Peyer's patch (tissue), 4 donors: ENCODE results near the gene FAM32A.

Experiments
- POLR2A ChIP-seq, 2 donors: fragments of 450-650 bp; IDR thresholded peaks; one replicate each; pipeline ENCODE4 v1.5.1; 2017; ENCODE audit warnings: antibody characterized with exemption in 2 of 2, mild to moderate bottlenecking in 2 of 2, moderate library complexity in 2 of 2
- TF ChIP-seq, protein P1 (sequence below), 6 experiments: fragments of 450-650 bp in 4 of 6; fragments of 200-600 bp in 2 of 6; sonication (generic) in 1 of 6; IDR thresholded peaks; one replicate each; pipeline ENCODE4 v1.5.1; 2017 to 2019; ENCODE audit warnings: antibody characterized with exemption in 6 of 6, mild to moderate bottlenecking in 3 of 6, moderate library complexity in 1 of 6

DNA sequence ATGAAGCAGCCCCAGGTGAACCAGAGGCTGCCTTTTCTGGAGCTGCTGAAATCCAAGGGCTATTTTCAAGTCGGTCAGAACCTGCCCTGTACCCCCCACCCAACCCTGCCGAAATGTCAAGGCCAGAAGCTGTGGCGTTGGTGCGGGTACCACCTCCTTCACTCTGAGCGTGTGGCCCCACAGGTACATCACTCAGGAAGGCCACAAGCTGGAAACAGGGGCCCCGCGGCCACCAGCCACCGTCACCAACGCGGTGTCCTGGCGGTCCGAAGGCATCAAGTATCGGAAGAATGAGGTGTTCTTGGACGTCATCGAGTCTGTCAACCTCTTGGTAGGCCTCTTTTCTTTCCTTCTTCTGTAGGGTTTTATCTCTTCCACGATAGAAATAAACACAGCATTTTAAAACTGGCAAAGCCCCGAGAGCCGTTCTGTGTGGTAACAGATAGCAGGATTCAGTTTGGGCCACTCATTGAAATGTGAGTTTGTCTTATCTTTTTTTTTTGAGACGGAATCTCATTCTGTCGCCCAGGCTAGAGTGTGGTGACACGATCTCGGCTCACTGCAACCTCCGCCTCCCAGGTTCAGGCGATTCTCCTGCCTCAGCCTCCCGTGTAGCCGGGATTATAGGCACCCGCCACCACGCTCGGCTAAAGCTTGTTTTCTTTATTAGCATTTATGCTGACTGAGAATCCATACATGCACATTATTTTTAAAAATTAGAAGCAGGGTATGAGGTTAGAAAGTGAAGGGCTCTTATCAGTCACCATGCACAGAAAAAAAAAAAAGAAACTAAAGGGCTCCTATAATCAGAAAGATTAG lies 23.8 kb downstream of the FAM32A start:
- TF ChIP-seq POLR2A (IDR thresholded peaks at IDR 0.05): no peak
- TF ChIP-seq, protein P1, sequence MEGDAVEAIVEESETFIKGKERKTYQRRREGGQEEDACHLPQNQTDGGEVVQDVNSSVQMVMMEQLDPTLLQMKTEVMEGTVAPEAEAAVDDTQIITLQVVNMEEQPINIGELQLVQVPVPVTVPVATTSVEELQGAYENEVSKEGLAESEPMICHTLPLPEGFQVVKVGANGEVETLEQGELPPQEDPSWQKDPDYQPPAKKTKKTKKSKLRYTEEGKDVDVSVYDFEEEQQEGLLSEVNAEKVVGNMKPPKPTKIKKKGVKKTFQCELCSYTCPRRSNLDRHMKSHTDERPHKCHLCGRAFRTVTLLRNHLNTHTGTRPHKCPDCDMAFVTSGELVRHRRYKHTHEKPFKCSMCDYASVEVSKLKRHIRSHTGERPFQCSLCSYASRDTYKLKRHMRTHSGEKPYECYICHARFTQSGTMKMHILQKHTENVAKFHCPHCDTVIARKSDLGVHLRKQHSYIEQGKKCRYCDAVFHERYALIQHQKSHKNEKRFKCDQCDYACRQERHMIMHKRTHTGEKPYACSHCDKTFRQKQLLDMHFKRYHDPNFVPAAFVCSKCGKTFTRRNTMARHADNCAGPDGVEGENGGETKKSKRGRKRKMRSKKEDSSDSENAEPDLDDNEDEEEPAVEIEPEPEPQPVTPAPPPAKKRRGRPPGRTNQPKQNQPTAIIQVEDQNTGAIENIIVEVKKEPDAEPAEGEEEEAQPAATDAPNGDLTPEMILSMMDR (IDR thresholded peaks at IDR 0.05): no peak
